Kidney capillary endothelial cell (primary cell): ENCODE data around the gene SLC35F3.
"Not testable (repeated sequence)": the region's sequence is repeated elsewhere in the genome, so short reads cannot be mapped to it uniquely, and the experiment has no call there.

Experiments used
- DNase-seq: peaks from one replicate; pipeline ENCODE4 v3.0.0-alpha.2; 2018; ENCODE audit warnings: low spot score

The SLC35F3 gene

DNA sequence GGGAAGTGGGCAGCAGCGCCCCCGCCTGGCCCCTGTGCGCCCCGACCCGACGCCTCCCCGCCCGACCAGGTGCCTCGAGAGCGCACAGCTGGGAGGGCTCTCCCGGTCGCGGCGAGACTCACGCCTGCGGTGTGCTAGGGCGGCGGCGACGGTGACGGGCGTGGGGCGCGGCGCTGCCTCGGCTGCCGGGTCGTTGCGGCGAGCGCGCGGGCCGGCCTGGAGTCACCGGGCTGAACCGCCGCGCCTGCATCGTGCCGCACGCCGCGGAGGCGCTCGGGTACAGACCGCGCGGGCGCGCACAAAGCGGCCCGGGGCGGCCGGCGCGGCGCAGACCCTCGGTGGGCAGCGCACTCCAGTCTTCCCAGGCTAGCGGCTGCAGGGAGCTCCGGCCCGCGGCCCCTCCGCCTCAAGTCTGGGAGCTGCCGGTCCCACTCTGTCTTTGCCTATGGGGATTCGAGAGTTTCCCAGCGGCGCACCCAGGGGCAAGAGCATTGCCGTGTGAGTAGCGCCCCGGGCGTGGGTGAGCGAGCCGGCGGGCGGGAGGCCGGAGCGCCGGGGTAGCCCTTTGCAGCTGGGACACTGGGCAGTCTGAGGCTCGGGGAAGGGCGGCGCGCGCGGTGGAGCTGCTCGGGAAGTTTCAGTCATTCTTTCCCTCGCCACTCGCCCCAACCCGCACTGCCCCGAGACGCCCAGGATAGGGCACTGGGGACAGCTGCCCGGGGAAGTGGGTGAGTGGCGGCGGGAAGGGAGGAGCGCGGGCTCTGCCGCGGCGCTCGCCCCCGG lies at the start of gene SLC35F3:
Gene SLC35F3 (plus strand): TSS at position 44 of the 783 bp plus-strand sequence.
- peak; percentile 2 for DNase-seq

DNA sequence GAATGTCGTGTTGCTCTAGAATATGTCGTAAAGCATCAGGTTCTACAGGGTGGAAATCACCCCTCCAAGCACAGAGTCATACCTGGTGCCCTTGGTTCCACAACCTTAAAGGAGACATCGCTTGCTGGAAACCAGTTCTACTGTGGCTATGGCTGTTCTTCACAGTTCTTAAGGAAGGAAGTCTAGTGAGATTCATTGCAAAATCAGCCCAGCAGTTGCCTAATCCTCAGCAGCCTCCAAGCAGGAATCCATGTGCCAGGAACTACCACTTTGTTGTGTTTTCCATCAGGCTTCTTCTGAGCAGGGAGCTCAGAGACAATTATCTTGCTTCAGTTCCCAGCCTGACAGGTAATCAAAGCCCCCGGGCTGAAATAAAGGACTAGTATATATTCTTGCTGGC lies 45.0 kb upstream of the SLC35F3 start:
- no peak for DNase-seq

- DNase-seq, result no peak
These were observed 40.5 kb upstream of the SLC35F3 start for GRCh38 chr1:233863901-233864545.

DNA sequence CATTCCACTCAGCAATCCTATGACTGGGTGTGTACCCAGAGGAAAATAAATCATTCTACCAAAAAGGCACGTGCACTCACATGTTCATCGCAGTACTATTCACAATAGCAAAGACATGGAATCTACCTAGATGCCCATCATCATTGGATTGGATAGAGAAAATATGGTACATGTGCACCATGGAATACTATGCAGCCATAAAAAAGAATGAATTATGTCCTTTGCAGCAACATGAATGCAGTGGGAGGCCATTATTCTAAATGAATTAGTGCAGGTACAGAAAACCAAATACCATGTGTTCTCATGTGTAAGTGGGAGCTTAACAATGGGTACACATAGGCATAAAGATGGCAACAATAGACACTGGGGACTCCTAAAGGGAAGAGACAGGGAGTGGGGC lies 39.9 kb upstream of the SLC35F3 start:
- no peak for DNase-seq

- DNase-seq, result no peak
These were observed 39.3 kb upstream of the SLC35F3 start for GRCh38 chr1:233865216-233865615.

DNA sequence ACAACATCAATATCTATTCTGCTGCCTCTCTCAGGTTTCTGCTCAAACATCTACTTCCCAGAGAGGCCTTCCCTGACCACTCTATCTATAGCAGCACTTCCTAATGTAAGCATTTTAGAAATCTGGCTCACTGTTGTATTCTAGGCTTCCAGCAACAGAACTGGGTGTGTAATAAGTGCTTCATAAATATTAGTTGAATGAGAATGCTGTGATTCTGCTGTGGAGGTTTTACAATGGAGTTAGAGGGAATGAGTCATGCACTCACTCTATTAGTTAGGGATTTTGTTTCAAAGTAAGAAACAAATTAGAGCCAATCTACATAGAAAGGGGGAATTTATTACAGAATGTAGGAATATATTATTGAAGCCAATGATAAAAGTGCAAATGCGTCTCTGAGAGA lies 38.6 kb upstream of the SLC35F3 start:
- DNase-seq, result no peak

DNA sequence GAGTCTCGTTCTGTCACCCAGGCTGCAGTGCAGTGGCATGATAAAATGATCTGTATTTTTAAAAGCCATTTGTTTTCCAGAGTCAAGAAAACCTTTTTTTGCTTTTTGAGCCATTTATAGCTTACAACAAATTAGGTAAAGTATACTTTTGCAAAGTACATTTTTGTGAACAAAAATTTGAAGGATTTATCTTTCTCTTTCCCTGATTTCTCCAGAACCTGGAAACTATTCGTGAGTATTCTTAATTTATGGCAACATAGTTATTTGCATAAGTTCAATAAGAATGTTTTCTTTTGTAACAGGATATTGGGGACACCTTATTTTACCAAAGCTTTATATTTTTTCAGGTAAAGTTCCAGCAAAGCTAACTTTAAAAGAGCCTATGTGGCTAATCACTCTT lies 37.4 kb upstream of the SLC35F3 start:
- no peak for DNase-seq

DNA sequence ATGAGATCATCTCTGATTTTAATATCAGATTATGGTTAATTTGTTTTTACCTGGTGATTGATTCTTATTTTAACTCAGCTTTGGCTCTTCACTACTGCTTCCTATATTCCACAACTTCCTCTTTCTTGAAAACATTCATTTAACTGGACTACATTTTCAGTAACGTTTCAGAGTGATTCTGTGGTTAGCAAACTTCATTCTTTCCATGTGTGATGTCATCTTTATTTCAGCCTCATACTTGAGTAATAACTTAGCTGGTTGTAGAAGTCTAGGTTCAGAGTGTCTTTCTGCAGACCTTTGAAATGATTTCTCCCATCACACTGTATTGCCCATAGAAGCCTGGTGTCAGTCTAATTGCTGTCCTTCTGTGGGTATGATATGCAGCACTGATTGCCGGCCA lies 36.0 kb upstream of the SLC35F3 start:
- DNase-seq, result no peak

GRCh38 chr1:233869680-233870079 lies 34.8 kb upstream of the SLC35F3 start:
- no peak for DNase-seq

- no peak for DNase-seq
These were observed 30.8 kb upstream of the SLC35F3 start for GRCh38 chr1:233873666-233874065.

- DNase-seq, result no peak
These were observed 24.6 kb upstream of the SLC35F3 start for GRCh38 chr1:233879841-233880240.

DNA sequence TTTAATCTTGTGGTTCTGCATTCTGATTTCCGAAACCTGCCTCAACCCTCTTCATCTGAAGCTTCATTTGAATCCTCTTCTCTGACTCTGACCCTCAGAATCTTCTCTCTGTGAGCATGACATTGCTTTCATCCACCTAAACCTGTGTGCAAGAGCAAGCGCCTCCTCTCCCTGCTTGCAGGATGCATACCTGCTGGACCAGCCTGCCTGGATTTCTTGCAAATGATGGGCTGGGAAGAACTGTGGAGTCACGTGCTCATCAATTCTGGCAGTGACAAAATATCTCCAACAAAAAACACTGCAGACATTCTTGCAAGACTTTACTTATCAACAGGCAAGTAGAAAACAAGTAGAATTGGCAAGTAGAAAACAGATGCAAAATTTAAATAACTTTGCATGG lies 20.8 kb upstream of the SLC35F3 start:
- DNase-seq, result no peak

DNA sequence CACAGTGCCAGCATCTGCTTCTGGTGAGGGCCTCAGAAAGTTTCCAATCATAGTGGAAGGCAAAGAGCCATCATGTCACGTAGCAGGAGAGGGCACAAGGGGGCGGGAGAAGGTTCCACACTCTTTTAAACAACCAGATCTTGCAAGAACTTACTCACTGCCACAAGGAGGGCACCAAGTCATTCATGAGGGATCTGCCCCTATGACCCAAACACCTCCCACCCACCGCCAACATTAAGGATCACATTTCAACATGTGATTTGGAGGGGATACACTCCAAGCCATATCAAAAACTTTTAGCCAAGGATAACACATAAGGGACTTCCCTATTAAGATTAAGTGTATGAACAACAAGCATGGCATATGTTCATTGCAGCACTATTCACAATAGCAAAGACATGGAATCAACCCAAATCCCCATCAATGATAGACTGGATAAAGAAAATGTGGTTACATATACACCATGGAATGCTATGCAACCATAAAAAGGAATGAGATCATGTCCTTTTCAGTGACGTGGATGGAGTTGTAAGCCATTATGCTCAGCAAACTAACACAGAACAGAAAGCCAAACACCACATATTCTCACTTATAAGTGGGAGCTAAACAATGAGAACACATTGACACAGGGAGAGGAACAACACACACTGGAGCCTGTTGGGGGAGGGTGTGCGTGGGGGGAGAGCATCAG lies 19.9 kb upstream of the SLC35F3 start:
- DNase-seq, result no peak

DNA sequence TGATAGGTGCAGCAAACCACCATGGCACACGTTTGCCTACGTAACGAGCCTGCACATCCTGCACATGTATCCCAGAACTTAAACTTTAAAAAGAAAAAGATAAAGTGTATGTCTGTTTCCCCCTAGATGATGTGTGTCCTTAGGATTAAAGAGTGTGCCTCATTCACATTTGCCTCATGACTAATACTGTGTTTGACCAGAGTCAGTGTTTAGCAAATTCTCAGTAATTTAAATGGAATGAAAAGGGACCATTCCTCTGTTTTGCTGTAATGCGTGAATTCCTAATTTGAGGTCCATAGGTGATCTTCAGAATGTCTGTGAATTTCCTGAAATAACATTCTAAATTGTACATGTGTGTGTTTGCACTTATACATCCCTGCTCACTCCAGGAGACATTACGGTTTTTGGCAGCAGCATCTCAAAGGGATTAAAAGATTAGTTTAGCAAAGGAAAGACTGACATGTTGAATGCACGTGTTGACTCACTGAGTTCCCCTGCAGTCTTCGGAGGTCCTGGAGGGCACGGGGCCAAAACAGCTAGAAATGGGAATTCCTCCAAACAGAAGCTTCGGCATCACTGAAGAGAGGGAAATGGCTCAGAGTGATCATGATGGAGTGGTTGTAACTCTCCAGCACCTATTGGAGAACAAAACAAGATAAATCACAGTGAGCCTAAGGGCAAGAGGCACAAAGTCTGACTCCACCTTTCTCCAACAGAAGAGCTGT lies 19.1 kb upstream of the SLC35F3 start:
- DNase-seq, result no peak

GRCh38 chr1:233891151-233891550 lies 13.3 kb upstream of the SLC35F3 start:
- not testable (repeated sequence) for DNase-seq

DNA sequence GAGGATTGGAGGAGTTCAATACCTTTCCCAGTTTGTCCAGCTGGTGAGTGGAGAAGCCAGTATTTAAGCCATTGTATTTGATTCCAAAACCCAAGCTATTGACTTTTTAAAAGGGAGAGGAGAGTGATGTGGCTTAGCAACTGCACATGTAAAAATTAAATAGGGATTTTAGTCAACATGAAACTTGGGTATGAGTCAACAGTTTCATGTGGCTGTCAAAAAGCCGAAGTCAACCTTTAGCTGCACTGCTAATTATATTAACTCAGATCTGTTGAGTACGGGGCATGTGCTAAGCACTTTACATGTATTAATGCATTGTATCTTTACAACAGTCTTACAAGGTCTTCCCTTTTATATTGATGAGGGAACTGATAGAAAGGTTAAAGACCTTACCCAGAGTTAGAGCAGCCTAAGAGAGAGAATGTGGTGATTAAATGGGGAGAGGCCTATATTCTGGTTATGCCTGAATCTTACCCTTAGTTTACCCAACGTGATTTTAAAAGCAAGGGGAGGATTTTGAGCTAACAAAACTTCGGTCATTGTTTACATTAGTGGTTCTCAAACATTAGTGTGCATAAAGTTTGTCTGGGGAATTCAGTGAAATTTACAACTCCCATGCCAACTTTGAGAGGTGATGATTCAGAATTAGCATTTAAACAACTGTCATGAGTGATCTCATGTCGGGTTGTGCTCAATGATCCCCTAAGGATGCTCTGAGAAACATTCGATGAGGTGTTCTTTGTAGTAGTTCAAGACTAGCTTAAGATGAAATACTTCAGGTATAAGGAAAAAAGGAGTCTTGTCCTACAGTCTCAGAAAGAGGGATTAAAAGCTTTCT lies 6.9 kb upstream of the SLC35F3 start:
- DNase-seq, result no peak

- DNase-seq, result no peak
These were observed 3.0 kb upstream of the SLC35F3 start for GRCh38 chr1:233901495-233901894.

- DNase-seq, result no peak
These were observed 1.1 kb downstream of the SLC35F3 start for GRCh38 chr1:233905416-233906051.

- DNase-seq, result no peak
These were observed 2.7 kb downstream of the SLC35F3 start for GRCh38 chr1:233907151-233907550.

DNA sequence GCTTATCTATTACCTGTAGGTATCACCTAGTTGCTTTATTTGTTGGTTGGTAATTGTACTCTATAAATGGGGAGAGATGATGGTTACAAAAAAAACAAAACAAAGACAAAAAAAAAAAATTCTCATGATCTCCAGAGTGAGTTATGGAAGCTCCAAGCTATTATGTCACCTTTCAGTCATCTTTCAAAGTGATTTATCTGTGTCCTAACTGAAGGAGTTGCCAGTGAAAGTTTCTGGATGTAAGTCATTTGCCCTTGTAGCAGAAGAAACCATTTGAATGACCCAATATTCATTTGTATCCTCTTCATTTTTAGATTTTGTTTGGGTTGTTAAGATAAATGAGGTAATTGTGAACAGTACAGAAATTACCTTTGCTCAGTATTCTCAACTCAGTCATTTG lies 3.6 kb downstream of the SLC35F3 start:
- no peak for DNase-seq

- DNase-seq, result no peak
These were observed 4.7 kb downstream of the SLC35F3 start for GRCh38 chr1:233909195-233909594.
